Stimulated activated naive CD4-positive, alpha-beta T cell treated with Interleukin-2 at 50 U/mL for 16 hours (primary cell): ENCODE results near the gene GJC1.

Experiments
- DNase-seq: peaks from one replicate; lab custom pipeline; 2025; lab: John Stamatoyannopoulos, UW

Gene GJC1

GRCh38 chr17:44798356-44798755 is 31.7 kb downstream of the GJC1 start:
- no peak for DNase-seq

GRCh38 chr17:44797802-44798201 is 32.3 kb downstream of the GJC1 start:
- no peak for DNase-seq

GRCh38 chr17:44796731-44797130 is 33.4 kb downstream of the GJC1 start:
- no peak for DNase-seq

- DNase-seq: no peak
Observed at GRCh38 chr17:44795928-44796327, 34.2 kb downstream of the GJC1 start.

GRCh38 chr17:44795421-44795820 is 34.7 kb downstream of the GJC1 start:
- no peak for DNase-seq

- DNase-seq: no peak
Observed at GRCh38 chr17:44794851-44795413, 35.2 kb downstream of the GJC1 start.

- no peak for DNase-seq
Observed at GRCh38 chr17:44793885-44794842, 35.9 kb downstream of the GJC1 start.

- no peak for DNase-seq
Observed at GRCh38 chr17:44792276-44792675, 37.8 kb downstream of the GJC1 start.

- no peak for DNase-seq
Observed at GRCh38 chr17:44788139-44788538, 41.9 kb downstream of the GJC1 start.

- DNase-seq: no peak
Observed at GRCh38 chr17:44787271-44787940, 42.7 kb downstream of the GJC1 start.

- DNase-seq: no peak
Observed at GRCh38 chr17:44786551-44787081, 43.5 kb downstream of the GJC1 start.

- DNase-seq: no peak
Observed at GRCh38 chr17:44785921-44786320, 44.2 kb downstream of the GJC1 start.

GRCh38 chr17:44782326-44782850 is 47.7 kb downstream of the GJC1 start:
- no peak for DNase-seq

GRCh38 chr17:44781551-44782325 is 48.3 kb downstream of the GJC1 start:
- DNase-seq: no peak

- DNase-seq: no peak
Observed at GRCh38 chr17:44780845-44781480, 49.1 kb downstream of the GJC1 start.

GRCh38 chr17:44780161-44780560 is 49.9 kb downstream of the GJC1 start:
- DNase-seq: no peak

GRCh38 chr17:44779211-44780025 is 50.7 kb downstream of the GJC1 start:
- DNase-seq: peak; percentile 73

- no peak for DNase-seq
Observed at GRCh38 chr17:44778656-44779210, 51.4 kb downstream of the GJC1 start.

GRCh38 chr17:44777394-44778348 is 52.4 kb downstream of the GJC1 start:
- no peak for DNase-seq
